GM12878 (cell line): Measurements from ENCODE around the gene MAPK8IP3. TPM values are rescaled to one million over a fixed set of nuclear protein-coding genes. Genes with fewer than 3 reads are reported as not detected.
A peak's percentile ranks its signal among the peaks of the same experiment; 100 is the strongest.

Experiments used
- EED ChIP-seq: sonication (generic); IDR thresholded peaks from 2 replicates; pipeline ENCODE4 v1.6.1; 2016; ENCODE audit warnings: antibody characterized with exemption, low read depth
- EGR1 ChIP-seq, 2 experiments: IDR thresholded peaks; 1 replicate in 1 of 2; 2 replicates in 1 of 2; pipeline ENCODE4 v1.6.1; 2011 to 2012; ENCODE audit warnings: low read depth in 2 of 2, low read length in 2 of 2, borderline replicate concordance in 1 of 2, mild to moderate bottlenecking in 1 of 2, moderate library complexity in 1 of 2
- ESRRA ChIP-seq: IDR thresholded peaks from 2 replicates; pipeline ENCODE4 v1.6.1; 2012; ENCODE audit warnings: mild to moderate bottlenecking, low read length, improper control_type of control experiment
- MEF2B ChIP-seq: fragments of 450-650 bp; IDR thresholded peaks from 2 replicates; pipeline ENCODE4 v1.6.1; 2018; ENCODE audit warnings: mild to moderate bottlenecking, moderate library complexity; ENCODE audit not compliant: partially characterized antibody, poor library complexity, severe bottlenecking
- MXI1 ChIP-seq: fragments of 150-350 bp; IDR thresholded peaks from 2 replicates; pipeline ENCODE4 v1.6.1; 2011; ENCODE audit warnings: low read depth, mild to moderate bottlenecking, inconsistent platforms, low read length, improper control_type of control experiment
- NR2C2 ChIP-seq: IDR thresholded peaks from 2 replicates; pipeline ENCODE4 v1.6.1; 2011; ENCODE audit warnings: borderline replicate concordance, low read depth; ENCODE audit not compliant: control insufficient read depth, insufficient read length
- NR2F1 ChIP-seq: fragments of 450-650 bp; conservative IDR thresholded peaks from 2 replicates; pipeline ENCODE4 v1.6.1; 2017; ENCODE audit warnings: mild to moderate bottlenecking
- POU2F2 ChIP-seq: IDR thresholded peaks from 3 replicates; pipeline ENCODE4 v1.6.1; 2011; ENCODE audit warnings: low read depth, mild to moderate bottlenecking, low read length, borderline replicate concordance
- RAD51 ChIP-seq: fragments of 450-650 bp; IDR thresholded peaks from 2 replicates; pipeline ENCODE4 v1.6.1; 2016; ENCODE audit warnings: moderate library complexity, mild to moderate bottlenecking, inconsistent platforms
- SMARCA5 ChIP-seq: fragments of 450-650 bp; IDR thresholded peaks from 2 replicates; pipeline ENCODE4 v1.6.1; 2017; ENCODE audit warnings: mild to moderate bottlenecking
- TCF12 ChIP-seq: IDR thresholded peaks from 2 replicates; pipeline ENCODE4 v1.6.1; 2011; ENCODE audit warnings: low read depth, mild to moderate bottlenecking, low read length
- ZNF207 ChIP-seq: fragments of 450-650 bp; IDR thresholded peaks from 2 replicates; pipeline ENCODE4 v1.6.1; 2014; ENCODE audit warnings: antibody characterized with exemption, mild to moderate bottlenecking, borderline replicate concordance
- polyA plus RNA-seq, 11 experiments: library from polyadenylated mRNA; depleted of rRNA in 4 of 11; unstranded in 6 of 11; stranded (reverse) in 5 of 11; fragments of >200 nt; fragmentation: Nextera tagmentation in 4 of 11; fragmentation: Illumina TruSeq in 1 of 11; extraction: Ambion mirVana in 4 of 11; extraction: Trizol in 1 of 11; gene quantifications; 1 replicate in 1 of 11; 2 replicates in 10 of 11; pipeline versions ENCODE4 v1.2.1 to v1.2.3, GENCODE V29; 2011 to 2016; ENCODE audit warnings: inconsistent platforms in 2 of 11, missing spikeins in 2 of 11, low read depth in 1 of 11
- total RNA-seq, 4 experiments: library from RNA; depleted of rRNA in 3 of 4; stranded (reverse); fragments of >200 nt in 3 of 4; fragmentation: Illumina TruSeq in 1 of 4; extraction: Trizol in 1 of 4; gene quantifications; 2 replicates each; pipeline versions ENCODE4 v1.2.1 to v1.2.3, GENCODE V29; 2013 to 2021
- TF ChIP-seq, protein P1 (sequence below): fragments of 450-650 bp; formaldehyde crosslinking; IDR thresholded peaks from 2 replicates; pipeline ENCODE4 v1.5.0; 2022; ENCODE audit warnings: mild to moderate bottlenecking, missing genetic modification characterization
- TF ChIP-seq, protein P2 (sequence below): IDR thresholded peaks from 2 replicates; pipeline ENCODE4 v1.6.1; 2012; ENCODE audit warnings: low read depth, low read length, improper control_type of control experiment
- TF ChIP-seq, protein P3 (sequence below): fragments of 450-650 bp; formaldehyde crosslinking; IDR thresholded peaks from 2 replicates; pipeline ENCODE4 v1.4.0; 2022; ENCODE audit warnings: mild to moderate bottlenecking, moderate library complexity
- TF ChIP-seq, protein P4 (sequence below): fragments of 450-650 bp; IDR thresholded peaks from 2 replicates; pipeline ENCODE4 v1.6.1; 2016; ENCODE audit warnings: mild to moderate bottlenecking
- TF ChIP-seq, protein P5 (sequence below): fragments of 450-650 bp; IDR thresholded peaks from 2 replicates; pipeline ENCODE4 v1.6.1; 2018; ENCODE audit warnings: mild to moderate bottlenecking, low read depth, moderate library complexity; ENCODE audit not compliant: partially characterized antibody

MAPK8IP3 gene
- total and polyA plus RNA-seq, 10 of the 15 experiments (the other 5 are each of a cell fraction or from before 2014, with no cell fraction given) = 0.06 to 67.9 (median 18.2) TPM

DNA sequence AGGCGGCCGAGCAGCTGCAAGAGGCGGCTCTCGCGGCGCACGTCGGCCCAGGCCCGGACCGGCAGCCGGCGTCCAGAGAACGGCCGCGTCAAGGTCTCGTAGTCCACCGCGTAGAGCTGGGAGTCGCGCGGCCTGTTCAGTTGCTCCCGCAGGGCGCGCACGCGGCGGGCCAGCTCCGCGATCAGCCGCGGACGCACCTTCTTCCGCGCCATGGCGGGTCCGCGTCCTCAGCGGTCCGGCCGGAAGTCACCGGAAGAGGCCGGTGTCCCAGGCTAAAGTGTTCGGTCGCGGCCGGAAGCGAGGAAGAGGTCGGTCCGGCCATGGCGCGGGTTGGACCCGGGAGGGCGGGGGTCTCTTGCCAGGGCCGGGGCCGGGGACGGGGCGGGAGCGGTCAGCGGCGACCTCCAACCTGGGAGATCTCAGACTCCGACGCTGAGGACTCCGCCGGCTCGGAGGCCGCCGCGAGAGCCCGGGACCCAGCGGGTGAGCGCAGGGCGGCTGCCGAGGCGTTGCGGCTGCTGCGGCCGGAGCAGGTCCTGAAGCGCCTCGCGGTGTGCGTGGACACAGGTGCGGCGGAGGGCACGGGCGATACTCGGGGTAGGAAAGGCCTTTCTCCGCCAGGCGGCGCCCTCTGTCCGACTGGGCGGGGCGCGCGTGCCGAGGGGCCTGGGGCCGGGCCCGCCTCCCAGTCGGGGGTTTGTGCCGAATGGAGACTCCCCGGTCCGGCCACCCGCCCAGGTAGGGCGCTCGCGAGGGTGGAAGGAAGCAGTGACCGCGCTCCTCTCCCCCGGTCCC lies 67.1 kb downstream of the MAPK8IP3 start, which contains the start of gene MRPS34 (continued):
- TF ChIP-seq EGR1 (IDR thresholded peaks at IDR 0.05; ENCODE audit: borderline replicate concordance in 1 of 2, low read depth in 2 of 2, low read length in 2 of 2) (peak; percentile 45 to 85; a peak in 2 of 3 replicates), EED (peak; percentile 9; the same call in 1 of the 2 replicates), RAD51 (no peak), POU2F2 (peak; percentile 83; the same call in 2 of the 3 replicates), NR2F1 (0 out of 2 replicates have a peak, but pooled peaks have one; percentile 68), TCF12 (peak; percentile 67; the same call in 1 of the 2 replicates), MEF2B (peak; percentile 26), MXI1 (peak; percentile 39), ESRRA (peak; percentile 69; the same call in 1 of the 2 replicates), NR2C2 (no peak), SMARCA5 (peak; percentile 99), ZNF207 (0 out of 2 replicates have a peak, but pooled peaks have one; percentile 17)
- TF ChIP-seq, protein P1, sequence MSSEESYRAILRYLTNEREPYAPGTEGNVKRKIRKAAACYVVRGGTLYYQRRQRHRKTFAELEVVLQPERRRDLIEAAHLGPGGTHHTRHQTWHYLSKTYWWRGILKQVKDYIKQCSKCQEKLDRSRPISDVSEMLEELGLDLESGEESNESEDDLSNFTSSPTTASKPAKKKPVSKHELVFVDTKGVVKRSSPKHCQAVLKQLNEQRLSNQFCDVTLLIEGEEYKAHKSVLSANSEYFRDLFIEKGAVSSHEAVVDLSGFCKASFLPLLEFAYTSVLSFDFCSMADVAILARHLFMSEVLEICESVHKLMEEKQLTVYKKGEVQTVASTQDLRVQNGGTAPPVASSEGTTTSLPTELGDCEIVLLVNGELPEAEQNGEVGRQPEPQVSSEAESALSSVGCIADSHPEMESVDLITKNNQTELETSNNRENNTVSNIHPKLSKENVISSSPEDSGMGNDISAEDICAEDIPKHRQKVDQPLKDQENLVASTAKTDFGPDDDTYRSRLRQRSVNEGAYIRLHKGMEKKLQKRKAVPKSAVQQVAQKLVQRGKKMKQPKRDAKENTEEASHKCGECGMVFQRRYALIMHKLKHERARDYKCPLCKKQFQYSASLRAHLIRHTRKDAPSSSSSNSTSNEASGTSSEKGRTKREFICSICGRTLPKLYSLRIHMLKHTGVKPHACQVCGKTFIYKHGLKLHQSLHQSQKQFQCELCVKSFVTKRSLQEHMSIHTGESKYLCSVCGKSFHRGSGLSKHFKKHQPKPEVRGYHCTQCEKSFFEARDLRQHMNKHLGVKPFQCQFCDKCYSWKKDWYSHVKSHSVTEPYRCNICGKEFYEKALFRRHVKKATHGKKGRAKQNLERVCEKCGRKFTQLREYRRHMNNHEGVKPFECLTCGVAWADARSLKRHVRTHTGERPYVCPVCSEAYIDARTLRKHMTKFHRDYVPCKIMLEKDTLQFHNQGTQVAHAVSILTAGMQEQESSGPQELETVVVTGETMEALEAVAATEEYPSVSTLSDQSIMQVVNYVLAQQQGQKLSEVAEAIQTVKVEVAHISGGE (CRISPR knock-in tag) = peak; percentile 94
- TF ChIP-seq, protein P2, sequence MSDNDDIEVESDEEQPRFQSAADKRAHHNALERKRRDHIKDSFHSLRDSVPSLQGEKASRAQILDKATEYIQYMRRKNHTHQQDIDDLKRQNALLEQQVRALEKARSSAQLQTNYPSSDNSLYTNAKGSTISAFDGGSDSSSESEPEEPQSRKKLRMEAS = peak; percentile 15; the same call in 1 of the 2 replicates
- TF ChIP-seq, protein P3, sequence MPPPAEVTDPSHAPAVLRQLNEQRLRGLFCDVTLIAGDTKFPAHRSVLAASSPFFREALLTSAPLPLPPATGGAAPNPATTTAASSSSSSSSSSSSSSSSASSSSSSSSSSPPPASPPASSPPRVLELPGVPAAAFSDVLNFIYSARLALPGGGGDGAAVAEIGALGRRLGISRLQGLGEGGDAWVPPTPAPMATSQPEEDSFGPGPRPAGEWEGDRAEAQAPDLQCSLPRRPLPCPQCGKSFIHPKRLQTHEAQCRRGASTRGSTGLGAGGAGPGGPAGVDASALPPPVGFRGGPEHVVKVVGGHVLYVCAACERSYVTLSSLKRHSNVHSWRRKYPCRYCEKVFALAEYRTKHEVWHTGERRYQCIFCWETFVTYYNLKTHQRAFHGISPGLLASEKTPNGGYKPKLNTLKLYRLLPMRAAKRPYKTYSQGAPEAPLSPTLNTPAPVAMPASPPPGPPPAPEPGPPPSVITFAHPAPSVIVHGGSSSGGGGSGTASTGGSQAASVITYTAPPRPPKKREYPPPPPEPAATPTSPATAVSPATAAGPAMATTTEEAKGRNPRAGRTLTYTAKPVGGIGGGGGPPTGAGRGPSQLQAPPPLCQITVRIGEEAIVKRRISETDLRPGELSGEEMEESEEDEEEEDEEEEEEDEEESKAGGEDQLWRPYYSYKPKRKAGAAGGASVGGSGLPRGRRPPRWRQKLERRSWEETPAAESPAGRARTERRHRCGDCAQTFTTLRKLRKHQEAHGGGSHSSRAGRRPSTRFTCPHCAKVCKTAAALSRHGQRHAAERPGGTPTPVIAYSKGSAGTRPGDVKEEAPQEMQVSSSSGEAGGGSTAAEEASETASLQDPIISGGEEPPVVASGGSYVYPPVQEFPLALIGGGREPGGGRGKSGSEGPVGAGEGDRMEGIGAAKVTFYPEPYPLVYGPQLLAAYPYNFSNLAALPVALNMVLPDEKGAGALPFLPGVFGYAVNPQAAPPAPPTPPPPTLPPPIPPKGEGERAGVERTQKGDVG (CRISPR knock-in tag) = no peak
- TF ChIP-seq, protein P4, sequence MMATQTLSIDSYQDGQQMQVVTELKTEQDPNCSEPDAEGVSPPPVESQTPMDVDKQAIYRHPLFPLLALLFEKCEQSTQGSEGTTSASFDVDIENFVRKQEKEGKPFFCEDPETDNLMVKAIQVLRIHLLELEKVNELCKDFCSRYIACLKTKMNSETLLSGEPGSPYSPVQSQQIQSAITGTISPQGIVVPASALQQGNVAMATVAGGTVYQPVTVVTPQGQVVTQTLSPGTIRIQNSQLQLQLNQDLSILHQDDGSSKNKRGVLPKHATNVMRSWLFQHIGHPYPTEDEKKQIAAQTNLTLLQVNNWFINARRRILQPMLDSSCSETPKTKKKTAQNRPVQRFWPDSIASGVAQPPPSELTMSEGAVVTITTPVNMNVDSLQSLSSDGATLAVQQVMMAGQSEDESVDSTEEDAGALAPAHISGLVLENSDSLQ = peak; percentile 44
- TF ChIP-seq, protein P5, sequence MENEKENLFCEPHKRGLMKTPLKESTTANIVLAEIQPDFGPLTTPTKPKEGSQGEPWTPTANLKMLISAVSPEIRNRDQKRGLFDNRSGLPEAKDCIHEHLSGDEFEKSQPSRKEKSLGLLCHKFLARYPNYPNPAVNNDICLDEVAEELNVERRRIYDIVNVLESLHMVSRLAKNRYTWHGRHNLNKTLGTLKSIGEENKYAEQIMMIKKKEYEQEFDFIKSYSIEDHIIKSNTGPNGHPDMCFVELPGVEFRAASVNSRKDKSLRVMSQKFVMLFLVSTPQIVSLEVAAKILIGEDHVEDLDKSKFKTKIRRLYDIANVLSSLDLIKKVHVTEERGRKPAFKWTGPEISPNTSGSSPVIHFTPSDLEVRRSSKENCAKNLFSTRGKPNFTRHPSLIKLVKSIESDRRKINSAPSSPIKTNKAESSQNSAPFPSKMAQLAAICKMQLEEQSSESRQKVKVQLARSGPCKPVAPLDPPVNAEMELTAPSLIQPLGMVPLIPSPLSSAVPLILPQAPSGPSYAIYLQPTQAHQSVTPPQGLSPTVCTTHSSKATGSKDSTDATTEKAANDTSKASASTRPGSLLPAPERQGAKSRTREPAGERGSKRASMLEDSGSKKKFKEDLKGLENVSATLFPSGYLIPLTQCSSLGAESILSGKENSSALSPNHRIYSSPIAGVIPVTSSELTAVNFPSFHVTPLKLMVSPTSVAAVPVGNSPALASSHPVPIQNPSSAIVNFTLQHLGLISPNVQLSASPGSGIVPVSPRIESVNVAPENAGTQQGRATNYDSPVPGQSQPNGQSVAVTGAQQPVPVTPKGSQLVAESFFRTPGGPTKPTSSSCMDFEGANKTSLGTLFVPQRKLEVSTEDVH = peak; percentile 43
